GM21367 (cell line): ENCODE results near the gene PDE11A.

ENCODE experiments used
- ATAC-seq: cut with Tn5 transposase; IDR thresholded peaks from one replicate; pipeline ENCODE4 v1.9.1; 2021; ENCODE audit not compliant: unreplicated experiment

The PDE11A gene

DNA sequence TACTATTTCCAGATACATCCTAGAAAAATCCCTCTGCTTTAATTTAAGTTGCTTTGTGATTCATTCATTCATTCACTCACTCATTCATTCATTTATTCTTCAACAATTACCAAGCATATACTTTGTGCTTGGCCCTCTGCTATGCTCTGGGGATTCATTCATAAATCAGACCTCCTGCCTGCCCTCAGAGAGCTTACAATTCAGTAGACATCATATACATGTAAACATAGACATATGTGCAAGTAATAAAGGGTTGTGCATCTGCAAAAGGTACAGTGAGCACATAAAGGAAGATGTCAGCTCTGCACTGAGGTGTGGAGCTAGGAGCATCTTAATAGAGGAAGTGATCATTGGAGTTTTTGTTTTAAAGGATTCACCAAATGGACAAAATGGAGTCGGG, 490.6 kb downstream of the PDE11A start:
- ATAC-seq = no peak

- no peak for ATAC-seq
These were observed 493.0 kb downstream of the PDE11A start for GRCh38 chr2:177579486-177580036.

DNA sequence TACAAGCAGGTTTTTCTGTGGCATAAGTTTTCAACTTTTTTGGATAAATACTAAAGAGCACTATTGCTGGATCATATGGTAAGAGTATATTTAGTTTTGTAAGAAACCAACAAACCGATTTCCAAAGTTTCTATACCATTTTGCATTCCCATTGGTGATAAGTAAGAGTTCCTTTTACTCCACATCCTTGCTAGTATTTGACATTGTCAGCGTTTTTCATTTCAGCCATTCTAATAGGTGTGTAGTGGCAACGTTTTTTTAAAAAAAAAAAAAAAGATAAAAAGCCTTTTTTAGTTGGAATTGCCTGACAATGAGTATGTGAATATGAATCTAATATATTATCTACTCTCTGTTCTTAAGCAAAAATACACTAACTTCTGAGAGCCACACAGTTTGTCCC, 494.1 kb downstream of the PDE11A start:
- no peak for ATAC-seq

- ATAC-seq = no peak
These were observed 495.5 kb downstream of the PDE11A start for GRCh38 chr2:177577075-177577474.

GRCh38 chr2:177575358-177575757, 497.2 kb downstream of the PDE11A start:
- ATAC-seq = no peak

- ATAC-seq = no peak
These were observed 498.2 kb downstream of the PDE11A start for GRCh38 chr2:177574356-177574755.
